Breast epithelium (tissue), 4 donors: ENCODE data around the gene ALG2. TPM values are rescaled to one million over a fixed set of nuclear protein-coding genes. Genes with fewer than 3 reads are reported as not detected.

Experiments used
- DNase-seq, 2 donors: peaks; one replicate each; pipeline ENCODE4 v3.0.0-alpha.2; 2019; ENCODE audit warnings: low spot score in 2 of 2
- H3K27ac ChIP-seq, 2 donors: fragments of 200-600 bp; sonication (generic) in 1 of 2; one replicate each; pipeline ENCODE4 v1.5.1; 2016 to 2019; ENCODE audit warnings: mild to moderate bottlenecking in 1 of 2
- H3K27me3 ChIP-seq, 2 donors: fragments of 200-600 bp; sonication (generic) in 1 of 2; one replicate each; pipeline versions ENCODE4 v1.5.1 to v1.6.0; 2017 to 2019; ENCODE audit warnings: control low read depth in 1 of 2, mild to moderate bottlenecking in 1 of 2
- H3K36me3 ChIP-seq: fragments of 200-600 bp; one replicate; pipeline ENCODE4 v1.5.1; 2019
- H3K4me1 ChIP-seq, 2 donors: fragments of 200-600 bp; sonication (generic); one replicate each; pipeline ENCODE4 v1.5.1; 2016 to 2019; ENCODE audit warnings: control low read depth in 1 of 2
- H3K4me3 ChIP-seq, 3 donors: fragments of 200-600 bp; sonication (generic); 1 replicate in 2 of 3; 2 replicates in 1 of 3; pipeline ENCODE4 v1.5.1; 2016 to 2019; ENCODE audit warnings: mild to moderate bottlenecking in 3 of 3, moderate library complexity in 2 of 3
- H3K9me3 ChIP-seq, 2 donors: fragments of 200-600 bp; sonication (generic) in 1 of 2; one replicate each; pipeline ENCODE4 v1.5.1; 2016 to 2019; ENCODE audit warnings: control low read depth in 1 of 2
- POLR2A ChIP-seq: fragments of 450-650 bp; IDR thresholded peaks from one replicate; pipeline ENCODE4 v1.6.1; 2016; ENCODE audit warnings: antibody characterized with exemption, mild to moderate bottlenecking, moderate library complexity
- POLR2AphosphoS5 ChIP-seq, 3 donors: sonication (generic); formaldehyde crosslinking; IDR thresholded peaks; one replicate each; pipeline ENCODE4 v1.6.1; 2017; ENCODE audit warnings: antibody characterized with exemption in 3 of 3
- intact Hi-C: fragments of 100-400 bp; cut with DNase I; formaldehyde crosslinking; loops from one replicate; pipeline ENCODE4 v1.15.1; 2023; ENCODE audit warnings: low total_unique reads
- total RNA-seq, 3 donors: library from RNA; depleted of rRNA; stranded (reverse); fragments of >200 nt; gene quantifications; one replicate each; pipeline ENCODE4 v1.1.0, GENCODE V29; 2016
- TF ChIP-seq, protein P1 (sequence below), 3 donors: fragments of 450-650 bp; IDR thresholded peaks; one replicate each; pipeline ENCODE4 v1.5.1; 2016 to 2017; ENCODE audit warnings: antibody characterized with exemption in 3 of 3, mild to moderate bottlenecking in 3 of 3, moderate library complexity in 3 of 3

Gene ALG2
- total RNA-seq, 3 donors from 2014 or later: 30.2 to 44.5 (median 40.3) TPM

- H3K27me3 ChIP-seq: no peaks in the 10 kb centered on the region
- TF ChIP-seq POLR2AphosphoS5 (IDR thresholded peaks at IDR 0.05) (no peak), POLR2A (no peak)
- TF ChIP-seq, protein P1, sequence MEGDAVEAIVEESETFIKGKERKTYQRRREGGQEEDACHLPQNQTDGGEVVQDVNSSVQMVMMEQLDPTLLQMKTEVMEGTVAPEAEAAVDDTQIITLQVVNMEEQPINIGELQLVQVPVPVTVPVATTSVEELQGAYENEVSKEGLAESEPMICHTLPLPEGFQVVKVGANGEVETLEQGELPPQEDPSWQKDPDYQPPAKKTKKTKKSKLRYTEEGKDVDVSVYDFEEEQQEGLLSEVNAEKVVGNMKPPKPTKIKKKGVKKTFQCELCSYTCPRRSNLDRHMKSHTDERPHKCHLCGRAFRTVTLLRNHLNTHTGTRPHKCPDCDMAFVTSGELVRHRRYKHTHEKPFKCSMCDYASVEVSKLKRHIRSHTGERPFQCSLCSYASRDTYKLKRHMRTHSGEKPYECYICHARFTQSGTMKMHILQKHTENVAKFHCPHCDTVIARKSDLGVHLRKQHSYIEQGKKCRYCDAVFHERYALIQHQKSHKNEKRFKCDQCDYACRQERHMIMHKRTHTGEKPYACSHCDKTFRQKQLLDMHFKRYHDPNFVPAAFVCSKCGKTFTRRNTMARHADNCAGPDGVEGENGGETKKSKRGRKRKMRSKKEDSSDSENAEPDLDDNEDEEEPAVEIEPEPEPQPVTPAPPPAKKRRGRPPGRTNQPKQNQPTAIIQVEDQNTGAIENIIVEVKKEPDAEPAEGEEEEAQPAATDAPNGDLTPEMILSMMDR (IDR thresholded peaks at IDR 0.05): no peak
- H3K27ac ChIP-seq: no peak overlapping the region
- no peaks in the 10 kb centered on the region for H3K9me3 ChIP-seq
- DNase-seq: no peak
- intact Hi-C loops: loop anchor here (1.0 kb wide), 1 partner anchor 28 kb away; the partner anchor contains the start of gene ALG2
- H3K4me1 ChIP-seq: no peaks in the 10 kb centered on the region
- H3K36me3 ChIP-seq: no peaks in the 10 kb centered on the region
- no peak overlapping the region for H3K4me3 ChIP-seq
Observed at GRCh38 chr9:99192786-99193465, 28.8 kb downstream of the ALG2 start.

DNA sequence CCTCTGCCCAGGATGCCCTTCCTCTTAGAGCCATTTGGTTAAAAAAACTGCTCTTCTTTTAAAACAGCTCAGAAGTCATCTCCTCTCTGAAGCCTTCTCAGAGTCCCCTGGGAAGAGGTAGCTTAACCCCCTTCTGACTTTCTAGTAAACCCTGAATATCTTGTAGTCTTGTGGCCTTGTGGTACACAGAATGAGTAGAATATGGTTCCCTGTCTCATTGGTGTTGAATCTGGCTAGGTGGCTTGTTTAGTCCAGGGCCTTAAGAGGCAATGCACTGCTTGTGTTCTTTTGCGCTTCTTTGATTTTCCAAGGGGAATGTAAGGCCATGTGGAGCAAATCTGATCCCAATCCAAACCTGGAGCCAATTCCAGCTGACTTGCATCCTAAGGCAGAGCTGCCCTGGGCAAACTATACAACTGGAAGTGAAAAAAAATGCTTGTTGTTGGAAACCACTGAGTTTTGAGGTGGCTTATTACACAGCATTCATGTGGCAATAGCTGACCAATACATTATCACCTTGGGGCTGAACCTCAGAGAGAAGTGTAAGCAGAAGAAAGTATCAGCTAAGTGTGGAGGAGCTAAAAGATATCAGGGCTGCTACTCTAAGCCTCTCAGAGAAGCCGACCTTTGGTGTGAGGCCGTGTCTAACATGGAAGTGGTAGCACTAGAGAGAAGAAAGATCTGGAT, 31.0 kb downstream of the ALG2 start:
- Histone ChIP-seq H3K4me1 (no peaks in the 10 kb centered on the region), H3K4me3 (no peak overlapping the region), H3K36me3 (no peaks in the 10 kb centered on the region), H3K27ac (no peak overlapping the region), H3K27me3 (no peaks in the 10 kb centered on the region), H3K9me3 (no peaks in the 10 kb centered on the region)
- DNase-seq: no peak
- TF ChIP-seq POLR2A (no peak), POLR2AphosphoS5 (IDR thresholded peaks at IDR 0.05) (no peak)
- TF ChIP-seq, protein P1 (IDR thresholded peaks at IDR 0.05): no peak
- intact Hi-C loops: no loop called here

DNA sequence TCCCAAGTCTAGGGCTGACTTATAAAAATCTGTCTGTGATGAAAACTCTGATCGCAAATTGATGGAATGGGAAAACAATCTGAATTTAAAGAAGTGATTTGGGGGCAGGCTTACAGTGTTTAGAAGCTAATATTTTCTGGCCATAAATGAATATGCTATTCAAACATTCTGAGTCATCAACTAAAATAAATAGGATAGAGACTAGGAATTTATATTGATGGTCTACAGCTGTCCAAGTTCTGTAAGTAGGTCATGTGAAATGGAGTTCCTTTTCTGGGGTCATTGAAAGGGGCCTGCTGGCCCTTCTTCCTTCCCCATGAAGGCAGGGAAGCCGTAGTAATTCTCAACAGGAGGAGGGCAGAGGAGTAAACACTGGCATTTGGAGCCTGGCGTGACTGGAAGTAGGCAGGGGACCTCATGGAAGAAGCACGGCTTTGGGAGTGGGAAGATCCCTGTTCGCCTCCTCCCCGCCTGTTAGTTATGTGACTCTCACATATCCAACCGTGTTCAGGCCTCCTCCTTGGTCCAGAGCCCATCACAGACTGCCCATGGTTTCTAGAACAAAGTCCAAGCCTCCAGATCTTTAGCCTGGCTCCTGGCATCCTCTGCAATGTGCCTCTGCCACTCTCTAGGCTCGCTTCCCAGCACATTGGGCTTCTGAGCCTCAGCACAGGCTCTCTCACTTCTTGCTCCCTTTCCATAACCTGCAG, 31.7 kb downstream of the ALG2 start:
- no peak for DNase-seq
- Histone ChIP-seq H3K27ac (no peak overlapping the region), H3K4me3 (no peak overlapping the region), H3K36me3 (no peaks in the 10 kb centered on the region), H3K9me3 (no peaks in the 10 kb centered on the region), H3K27me3 (no peaks in the 10 kb centered on the region), H3K4me1 (no peaks in the 10 kb centered on the region)
- TF ChIP-seq, protein P1 (IDR thresholded peaks at IDR 0.05): no peak
- TF ChIP-seq POLR2AphosphoS5 (IDR thresholded peaks at IDR 0.05) (no peak), POLR2A (no peak)
- intact Hi-C loops: no loop called here

DNA sequence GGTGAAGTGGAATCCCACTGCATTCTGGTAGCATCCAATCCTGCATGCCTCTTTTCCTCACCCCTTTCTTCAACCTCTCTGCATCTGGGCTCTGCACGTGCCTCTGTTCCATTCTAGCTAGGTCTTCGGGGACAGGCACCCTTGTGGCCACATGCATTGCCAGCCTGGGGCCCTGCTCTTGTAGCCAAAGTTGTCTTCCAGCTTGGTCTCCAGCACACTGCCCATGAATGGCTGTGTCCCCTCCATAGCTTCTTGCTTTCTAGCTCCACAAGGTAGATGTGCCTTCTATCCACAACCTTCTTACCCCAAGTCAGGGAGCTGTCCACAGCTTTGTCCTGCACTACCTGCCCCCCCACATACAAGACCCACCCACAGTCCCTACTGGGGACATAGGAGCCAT, 32.6 kb downstream of the ALG2 start:
- no peak for DNase-seq
- Histone ChIP-seq H3K27me3 (no peaks in the 10 kb centered on the region), H3K4me1 (peaks cover 0 to 6% of the 10 kb centered on the region in 2 donors), H3K4me3 (no peak overlapping the region), H3K27ac (no peak overlapping the region), H3K9me3 (no peaks in the 10 kb centered on the region), H3K36me3 (no peaks in the 10 kb centered on the region)
- intact Hi-C loops: no loop called here
- TF ChIP-seq, protein P1 (IDR thresholded peaks at IDR 0.05): no peak
- TF ChIP-seq POLR2AphosphoS5 (IDR thresholded peaks at IDR 0.05): no peak

GRCh38 chr9:99187311-99187710, 34.4 kb downstream of the ALG2 start:
- Histone ChIP-seq H3K4me3 (no peak overlapping the region), H3K4me1 (peaks cover 0 to 6% of the 10 kb centered on the region in 2 donors), H3K9me3 (no peaks in the 10 kb centered on the region), H3K27ac (no peak overlapping the region), H3K36me3 (no peaks in the 10 kb centered on the region), H3K27me3 (no peaks in the 10 kb centered on the region)
- no peak for DNase-seq
- TF ChIP-seq, protein P1 (IDR thresholded peaks at IDR 0.05): no peak
- TF ChIP-seq POLR2AphosphoS5 (IDR thresholded peaks at IDR 0.05) (no peak), POLR2A (no peak)
- intact Hi-C loops: no loop called here
